Liver (tissue), 9 donors: ENCODE data around the gene AHR. TPM values are rescaled to one million over a fixed set of nuclear protein-coding genes. Genes with fewer than 3 reads are reported as not detected.

Source experiments
- DNase-seq: peaks from one replicate; pipeline ENCODE4 v3.0.0-alpha.2; 2017; ENCODE audit warnings: low spot score
- H3K27ac ChIP-seq, 2 donors: one replicate each; pipeline ENCODE4 v1.7.0; 2013; ENCODE audit warnings: inconsistent platforms in 2 of 2, low read length in 2 of 2, control low read depth in 1 of 2, low read depth in 1 of 2, mild to moderate bottlenecking in 1 of 2
- H3K27me3 ChIP-seq, 4 donors: one replicate each; pipeline versions ENCODE4 v1.6.1 to v1.7.0; 2013; ENCODE audit warnings: low read length in 3 of 4, inconsistent platforms in 1 of 4, mild to moderate bottlenecking in 1 of 4, moderate library complexity in 1 of 4; ENCODE audit not compliant: control insufficient read depth in 4 of 4, insufficient read depth in 4 of 4
- H3K36me3 ChIP-seq, 4 donors: one replicate each; pipeline versions ENCODE4 v1.6.1 to v1.7.0; 2013; ENCODE audit warnings: low read length in 3 of 4, mild to moderate bottlenecking in 3 of 4, low read depth in 1 of 4, moderate library complexity in 1 of 4; ENCODE audit not compliant: control insufficient read depth in 4 of 4, insufficient read depth in 3 of 4
- H3K4me1 ChIP-seq, 4 donors: one replicate each; pipeline versions ENCODE4 v1.6.1 to v1.7.0; 2013; ENCODE audit warnings: low read length in 3 of 4, mild to moderate bottlenecking in 3 of 4, moderate library complexity in 1 of 4; ENCODE audit not compliant: control insufficient read depth in 4 of 4, insufficient read depth in 4 of 4
- H3K4me3 ChIP-seq, 3 donors: one replicate each; pipeline versions ENCODE4 v1.6.1 to v1.7.0; 2013; ENCODE audit warnings: low read length in 3 of 3, control low read depth in 1 of 3, low read depth in 1 of 3, mild to moderate bottlenecking in 1 of 3
- H3K9ac ChIP-seq, 2 donors: one replicate each; pipeline ENCODE4 v1.7.0; 2013; ENCODE audit warnings: low read length in 2 of 2, mild to moderate bottlenecking in 2 of 2, moderate library complexity in 2 of 2, control low read depth in 1 of 2, low read depth in 1 of 2
- H3K9me3 ChIP-seq, 4 donors: one replicate each; pipeline versions ENCODE4 v1.6.1 to v1.7.0; 2013; ENCODE audit warnings: low read length in 3 of 4; ENCODE audit not compliant: control insufficient read depth in 4 of 4
- CTCF ChIP-seq: fragments of 150-350 bp; IDR thresholded peaks from 2 replicates; pipeline ENCODE4 v1.5.1; 2017; ENCODE audit warnings: improper control_type of control experiment, low read depth, low read length; ENCODE audit not compliant: missing input control
- FOXA1 ChIP-seq: IDR thresholded peaks from 2 replicates; pipeline ENCODE4 v1.6.1; 2016; ENCODE audit warnings: antibody characterized with exemption
- GABPA ChIP-seq, 2 donors: IDR thresholded peaks in 1 of 2; conservative IDR thresholded peaks in 1 of 2; 2 replicates each; pipeline ENCODE4 v1.6.1; 2016; ENCODE audit warnings: antibody characterized with exemption in 2 of 2, mild to moderate bottlenecking in 1 of 2, moderate library complexity in 1 of 2
- HNF4A ChIP-seq, 2 donors: conservative IDR thresholded peaks; 2 replicates each; pipeline ENCODE4 v1.6.1; 2016; ENCODE audit warnings: antibody characterized with exemption in 2 of 2, mild to moderate bottlenecking in 2 of 2
- JUND ChIP-seq, 2 donors: IDR thresholded peaks; 2 replicates each; pipeline ENCODE4 v1.6.1; 2016; ENCODE audit warnings: antibody characterized with exemption in 2 of 2
- MAX ChIP-seq: IDR thresholded peaks from 2 replicates; pipeline ENCODE4 v1.6.1; 2016; ENCODE audit warnings: antibody characterized with exemption
- RAD21 ChIP-seq, 2 donors: IDR thresholded peaks; 2 replicates each; pipeline ENCODE4 v1.6.1; 2016; ENCODE audit warnings: antibody characterized with exemption in 2 of 2, mild to moderate bottlenecking in 2 of 2
- REST ChIP-seq: IDR thresholded peaks from 2 replicates; pipeline ENCODE4 v1.6.1; 2016; ENCODE audit warnings: antibody characterized with exemption, mild to moderate bottlenecking
- RXRA ChIP-seq, 2 donors: IDR thresholded peaks; 2 replicates each; pipeline ENCODE4 v1.6.1; 2017 to 2018; ENCODE audit warnings: antibody characterized with exemption in 2 of 2, mild to moderate bottlenecking in 1 of 2
- SP1 ChIP-seq: IDR thresholded peaks from 2 replicates; pipeline ENCODE4 v1.6.1; 2018; ENCODE audit warnings: antibody characterized with exemption, mild to moderate bottlenecking
- TAF1 ChIP-seq: conservative IDR thresholded peaks from 2 replicates; pipeline ENCODE4 v1.6.1; 2016; ENCODE audit warnings: antibody characterized with exemption, mild to moderate bottlenecking
- YY1 ChIP-seq: IDR thresholded peaks from 2 replicates; pipeline ENCODE4 v1.6.1; 2016; ENCODE audit warnings: antibody characterized with exemption, mild to moderate bottlenecking
- ZBTB33 ChIP-seq: IDR thresholded peaks from 2 replicates; pipeline ENCODE4 v1.6.1; 2016; ENCODE audit warnings: antibody characterized with exemption
- WGBS: extraction: QIAGEN DNeasy Blood & Tissue Kit; methylation state at CpG from one replicate; pipeline ENCODE4 v1.1.7; 2013; 5-methylcytosine and 5-hydroxymethylcytosine counted together
- polyA plus RNA-seq, 2 donors: library from polyadenylated mRNA; stranded (reverse) in 1 of 2; unstranded in 1 of 2; fragments of 200-250 nt in 1 of 2; fragments of >200 nt in 1 of 2; fragmentation: Nextera tagmentation in 1 of 2; extraction: Ambion mirVana in 1 of 2; gene quantifications; one replicate each; pipeline versions ENCODE4 v1.2.1 to v1.2.3, GENCODE V29; 2013 to 2015
- total RNA-seq, 2 donors: library from RNA; depleted of rRNA; stranded (reverse); fragments of >200 nt; gene quantifications; one replicate each; pipeline ENCODE4 v1.2.3, GENCODE V29; 2014
- TF ChIP-seq, protein P1 (sequence below): IDR thresholded peaks from 2 replicates; pipeline ENCODE4 v1.6.1; 2016; ENCODE audit warnings: antibody characterized with exemption
- donor health status: healthy.
- donor health status: healthy.
- donor health status: healthy.
- donor health status: healthy.
- donor health status: healthy.

Gene AHR
- total and polyA plus RNA-seq, 4 donors = 9.9 to 61.2 (median 20.1) TPM

DNA sequence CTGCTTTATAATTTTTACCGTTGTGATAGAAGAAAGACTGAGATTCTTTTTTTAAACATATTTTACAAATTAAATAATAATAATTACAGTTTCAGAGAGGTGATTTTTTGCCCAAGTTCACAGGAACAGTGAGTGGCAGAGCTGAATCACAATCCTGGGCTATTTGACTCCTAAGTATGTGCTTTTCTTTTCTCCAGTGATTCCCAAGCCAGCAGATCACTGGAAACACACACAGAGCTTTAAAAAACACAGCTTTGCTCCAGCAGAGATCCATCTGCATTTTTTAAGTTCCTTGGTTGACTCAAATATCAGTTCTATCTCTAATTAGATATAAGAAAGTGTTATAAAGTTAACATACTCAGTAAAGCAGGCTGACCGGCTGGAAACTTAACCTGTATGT is 69.0 kb downstream of the AHR start:
- Histone ChIP-seq H3K27ac (no peak overlapping the region), H3K4me1 (peaks cover 0 to 3% (median under 1%) of the 10 kb centered on the region in 4 donors)
- 94% methylated on average over 2 of the region's 2 CpGs for WGBS

More for the DNA sequence above, 69.0 kb downstream of the AHR start:
- no peaks in the 10 kb centered on the region for H3K27me3 ChIP-seq
- H3K36me3 ChIP-seq = no peaks in the 10 kb centered on the region
- no peak for TF ChIP-seq JUND (IDR thresholded peaks at IDR 0.05)
- TF ChIP-seq RAD21 (IDR thresholded peaks at IDR 0.05) = no peak
- TF ChIP-seq MAX = no peak
- no peak for TF ChIP-seq ZBTB33
- TF ChIP-seq TAF1 = no peak
- TF ChIP-seq SP1 = no peak
- TF ChIP-seq YY1 = no peak
- no peak for TF ChIP-seq FOXA1
- TF ChIP-seq, protein P1, sequence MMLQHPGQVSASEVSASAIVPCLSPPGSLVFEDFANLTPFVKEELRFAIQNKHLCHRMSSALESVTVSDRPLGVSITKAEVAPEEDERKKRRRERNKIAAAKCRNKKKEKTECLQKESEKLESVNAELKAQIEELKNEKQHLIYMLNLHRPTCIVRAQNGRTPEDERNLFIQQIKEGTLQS = no peak
- TF ChIP-seq CTCF = no peak
- TF ChIP-seq GABPA (IDR thresholded peaks at IDR 0.05 in 1 of 2, conservative IDR thresholded peaks at IDR 0.05 in 1 of 2) = no peak
- no peak for TF ChIP-seq HNF4A (conservative IDR thresholded peaks at IDR 0.05)
- TF ChIP-seq REST = no peak
- no peak for TF ChIP-seq RXRA (IDR thresholded peaks at IDR 0.05)
- no peak for DNase-seq
- no peak overlapping the region for H3K4me3 ChIP-seq
- no peak overlapping the region for H3K9ac ChIP-seq
- no peaks in the 10 kb centered on the region for H3K9me3 ChIP-seq
